Heart left ventricle (tissue), 13 donors: ENCODE data around the gene ADAMTSL2.

Experiments used
- POLR2A ChIP-seq, 2 donors: fragments of 450-650 bp; IDR thresholded peaks; one replicate each; pipeline ENCODE4 v1.6.1; 2017; ENCODE audit warnings: antibody characterized with exemption in 2 of 2, mild to moderate bottlenecking in 2 of 2, moderate library complexity in 2 of 2
- TF ChIP-seq, protein P1 (sequence below), 12 donors: fragments of 200-600 bp; sonication (generic) in 4 of 12; IDR thresholded peaks; one replicate each; pipeline versions ENCODE4 v1.5.0 to v1.8.0; 2018 to 2022; ENCODE audit warnings: antibody characterized with exemption in 12 of 12, mild to moderate bottlenecking in 5 of 12
- donor health status: ischemic (EF 13 %, LVEDD 7.1; RV severe dilation, severe dysfunction).
- donor health status: DM: no; HTN: yes; CAD: no.
- donor health status: DM: no; HTN: no; CAD: no.
- donor health status: ischemic (EF 25% LVEDD 6.9; RV normal size, moderate dysfunction).
- donor health status: ischemic (EF 25% LVEDD 5.7; RV mildly dilated, moderate dysfunction).
- donor health status: ischemic (EF 35%, LVEDD 5.7; RV mildly dilated, moderate dysfunction).
- donor health status: nonischemic (EF 11% LVEDD 7.7; RV severe dilation, severe dysfunction).
- donor health status: DM: yes; HTN: yes; CAD: no.
- donor health status: PGD.
- donor health status: ischemic (EF 29% LVEDD 5.4; RV normal size, mild dysfunction).
- donor health status: nonischemic (EF 23%, LVEDD 6.1; RV moderate dilation, normal function).

DNA sequence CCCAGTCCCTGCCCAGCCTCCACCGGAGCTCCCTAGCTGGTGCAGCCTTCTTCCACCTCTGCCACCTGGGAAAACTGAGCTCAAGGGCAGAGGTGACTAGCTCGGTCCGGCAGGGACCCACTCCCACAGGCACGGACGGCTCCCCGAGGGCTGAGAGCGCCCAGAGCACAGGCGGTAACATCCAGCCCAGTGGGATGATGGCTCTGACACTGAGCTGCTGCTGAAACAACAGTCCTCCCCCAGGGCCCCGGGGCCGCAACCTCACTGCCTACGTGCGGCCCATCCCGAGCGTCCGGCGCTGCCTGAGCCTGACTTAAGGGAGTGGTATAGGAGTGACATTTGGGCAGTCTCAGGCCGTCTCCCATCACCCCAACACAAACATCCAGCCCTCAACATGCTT lies 70.9 kb downstream of the ADAMTSL2 start:
- TF ChIP-seq, protein P1, sequence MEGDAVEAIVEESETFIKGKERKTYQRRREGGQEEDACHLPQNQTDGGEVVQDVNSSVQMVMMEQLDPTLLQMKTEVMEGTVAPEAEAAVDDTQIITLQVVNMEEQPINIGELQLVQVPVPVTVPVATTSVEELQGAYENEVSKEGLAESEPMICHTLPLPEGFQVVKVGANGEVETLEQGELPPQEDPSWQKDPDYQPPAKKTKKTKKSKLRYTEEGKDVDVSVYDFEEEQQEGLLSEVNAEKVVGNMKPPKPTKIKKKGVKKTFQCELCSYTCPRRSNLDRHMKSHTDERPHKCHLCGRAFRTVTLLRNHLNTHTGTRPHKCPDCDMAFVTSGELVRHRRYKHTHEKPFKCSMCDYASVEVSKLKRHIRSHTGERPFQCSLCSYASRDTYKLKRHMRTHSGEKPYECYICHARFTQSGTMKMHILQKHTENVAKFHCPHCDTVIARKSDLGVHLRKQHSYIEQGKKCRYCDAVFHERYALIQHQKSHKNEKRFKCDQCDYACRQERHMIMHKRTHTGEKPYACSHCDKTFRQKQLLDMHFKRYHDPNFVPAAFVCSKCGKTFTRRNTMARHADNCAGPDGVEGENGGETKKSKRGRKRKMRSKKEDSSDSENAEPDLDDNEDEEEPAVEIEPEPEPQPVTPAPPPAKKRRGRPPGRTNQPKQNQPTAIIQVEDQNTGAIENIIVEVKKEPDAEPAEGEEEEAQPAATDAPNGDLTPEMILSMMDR (IDR thresholded peaks at IDR 0.05): no peak
- TF ChIP-seq POLR2A (IDR thresholded peaks at IDR 0.05): no peak
